GM21529 (cell line): Measurements from ENCODE around the gene TRIM46.
"Not testable (repeated sequence)": the region's sequence is repeated elsewhere in the genome, so short reads cannot be mapped to it uniquely, and the experiment has no call there.

Experiments
- ATAC-seq: cut with Tn5 transposase; IDR thresholded peaks from one replicate; pipeline ENCODE4 v1.9.1; 2021; ENCODE audit not compliant: unreplicated experiment

The TRIM46 gene

GRCh38 chr1:155227261-155228095 is 53.8 kb downstream of the TRIM46 start:
- peak; percentile 84 for ATAC-seq

GRCh38 chr1:155228096-155228427 is 54.4 kb downstream of the TRIM46 start:
- ATAC-seq: no peak

GRCh38 chr1:155231302-155231701 is 57.7 kb downstream of the TRIM46 start:
- ATAC-seq: not testable (repeated sequence)

- ATAC-seq: not testable (repeated sequence)
Observed at GRCh38 chr1:155232001-155232978, 58.6 kb downstream of the TRIM46 start.

- ATAC-seq: not testable (repeated sequence)
Observed at GRCh38 chr1:155233502-155233901, 59.9 kb downstream of the TRIM46 start.
